HG03378 (cell line): ENCODE data around the gene COX20.

Experiments
- ATAC-seq: cut with Tn5 transposase; IDR thresholded peaks from one replicate; pipeline ENCODE4 v1.9.1; 2021; ENCODE audit warnings: mild to moderate bottlenecking, moderate library complexity; ENCODE audit not compliant: unreplicated experiment

Gene COX20

GRCh38 chr1:244850099-244850852 lies 14.8 kb downstream of the COX20 start:
- ATAC-seq: no peak

GRCh38 chr1:244850896-244851295 lies 15.4 kb downstream of the COX20 start:
- no peak for ATAC-seq

- no peak for ATAC-seq
Measured at GRCh38 chr1:244851546-244852231, 16.2 kb downstream of the COX20 start.

DNA sequence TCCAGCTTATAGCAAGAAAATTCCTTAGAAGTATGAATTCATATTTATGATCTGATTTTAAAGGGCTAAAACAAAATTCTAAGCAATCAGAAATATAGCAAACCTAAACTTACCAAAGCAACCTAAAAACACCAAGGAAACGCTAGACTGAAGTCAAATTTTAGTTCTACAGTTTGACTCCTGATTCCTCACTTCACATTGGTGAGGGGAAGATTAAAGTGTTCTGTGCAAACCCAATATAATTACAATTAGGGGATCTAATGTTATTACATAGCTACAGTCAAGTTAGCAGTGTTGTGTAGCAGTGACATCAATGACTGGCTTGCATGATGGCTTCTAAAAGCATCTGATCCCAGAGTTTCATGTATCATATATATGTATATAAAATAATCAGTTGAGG lies 17.2 kb downstream of the COX20 start:
- no peak for ATAC-seq

GRCh38 chr1:244854166-244854565 lies 18.7 kb downstream of the COX20 start:
- no peak for ATAC-seq

- no peak for ATAC-seq
Measured at GRCh38 chr1:244854865-244855578, 19.6 kb downstream of the COX20 start.

DNA sequence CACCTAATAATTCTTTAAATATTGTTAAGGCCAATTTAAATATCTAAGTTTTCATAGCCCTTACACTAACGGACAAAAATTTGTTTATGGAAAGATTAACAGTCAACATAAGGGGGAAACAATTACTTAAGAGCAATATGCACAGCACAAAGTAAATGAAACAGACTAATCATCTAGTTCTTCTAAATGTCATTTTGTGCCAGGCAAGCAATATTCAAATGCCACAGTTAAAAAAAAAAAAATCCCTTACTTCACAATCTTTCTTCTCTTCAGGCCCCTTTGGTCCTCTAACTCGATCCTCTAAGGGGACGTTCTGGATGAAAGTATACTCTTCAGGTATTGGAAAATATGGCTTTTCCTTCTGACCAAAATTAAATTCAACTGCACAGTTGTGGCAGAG lies 22.3 kb downstream of the COX20 start:
- no peak for ATAC-seq

- ATAC-seq: no peak
Measured at GRCh38 chr1:244858357-244858756, 22.9 kb downstream of the COX20 start.

- no peak for ATAC-seq
Measured at GRCh38 chr1:244860078-244860477, 24.6 kb downstream of the COX20 start.

DNA sequence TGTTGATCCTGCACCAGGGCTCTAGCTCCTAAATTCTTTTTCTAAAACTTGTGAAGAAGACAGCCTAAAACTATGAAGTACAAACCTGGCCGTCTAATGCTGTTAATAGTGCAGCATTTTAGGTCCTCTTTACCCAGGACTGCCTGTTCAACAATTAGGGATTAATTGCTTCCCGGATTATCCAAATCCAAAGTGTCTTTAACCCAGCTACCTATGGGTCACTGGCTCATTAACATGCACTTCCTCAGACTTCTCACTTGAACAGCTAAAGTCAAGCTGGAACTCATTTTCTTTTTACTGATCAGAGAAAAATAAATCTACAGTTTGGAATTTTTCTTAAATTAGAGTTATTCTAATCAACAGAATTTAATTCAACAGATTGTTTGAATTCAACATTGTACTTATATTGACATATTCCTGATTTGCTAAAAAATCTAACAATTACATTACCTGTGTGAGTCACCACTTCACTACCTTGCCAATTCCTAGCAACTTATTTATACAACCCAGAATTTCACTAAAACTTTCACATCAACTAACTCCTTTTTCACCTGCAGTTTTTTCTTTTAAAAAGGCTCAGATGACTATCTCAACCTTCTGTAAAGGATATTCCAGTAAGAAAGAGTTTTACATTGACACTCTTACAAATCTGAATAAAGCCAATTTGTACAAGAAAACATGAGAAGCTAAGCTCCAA lies 25.6 kb downstream of the COX20 start:
- ATAC-seq: no peak

DNA sequence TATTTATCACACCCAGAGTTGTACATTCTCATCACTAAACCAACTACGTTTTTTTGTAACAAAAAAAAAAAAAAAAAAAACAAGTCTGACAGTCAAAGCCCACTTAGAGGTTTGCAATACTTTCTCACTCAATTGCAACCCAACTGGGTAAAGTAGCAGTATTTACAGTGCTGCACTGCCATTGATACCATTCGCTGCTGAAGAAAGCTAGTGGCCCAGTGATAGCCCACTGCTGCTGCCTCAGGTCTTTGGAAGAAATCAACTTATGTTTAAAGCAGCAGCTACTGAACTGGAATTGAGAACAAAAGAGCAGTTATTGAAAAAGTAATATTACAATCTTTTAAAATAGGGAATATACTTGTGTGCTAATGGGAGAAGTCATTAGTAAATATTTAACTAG lies 26.2 kb downstream of the COX20 start:
- no peak for ATAC-seq

- no peak for ATAC-seq
Measured at GRCh38 chr1:244862354-244862698, 26.9 kb downstream of the COX20 start.

GRCh38 chr1:244862699-244863490 lies 27.4 kb downstream of the COX20 start:
- ATAC-seq: peak; percentile 41

- ATAC-seq: no peak
Measured at GRCh38 chr1:244863491-244864252, 28.2 kb downstream of the COX20 start.

- ATAC-seq: peak; percentile 60
Measured at GRCh38 chr1:244864253-244865027, 29.0 kb downstream of the COX20 start, which contains the start of gene HNRNPU. TSS of gene HNRNPU (minus strand) at chr1:244864543. CDS start at chr1:244864307, 236 bp downstream.

- peak; percentile 1 for ATAC-seq
Measured at GRCh38 chr1:244865028-244865371, 29.5 kb downstream of the COX20 start.

DNA sequence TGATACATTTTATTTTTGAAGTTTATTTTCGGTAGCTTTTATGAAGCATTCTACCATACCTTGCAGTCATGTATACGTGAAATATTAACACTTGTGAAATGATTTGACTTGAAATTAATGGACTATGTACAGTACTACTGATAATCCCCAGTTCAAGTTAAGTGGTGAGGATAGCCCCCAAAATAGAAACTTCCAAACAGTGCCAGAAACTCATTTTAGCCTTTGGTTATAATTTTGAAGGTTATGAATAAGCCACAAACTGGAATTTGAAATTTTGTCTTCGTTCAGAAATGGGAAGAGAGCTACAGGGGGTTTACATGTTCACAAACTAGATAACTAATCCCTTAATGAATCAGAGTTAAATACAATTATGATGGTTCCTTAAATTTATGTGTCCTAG lies 30.4 kb downstream of the COX20 start:
- no peak for ATAC-seq

DNA sequence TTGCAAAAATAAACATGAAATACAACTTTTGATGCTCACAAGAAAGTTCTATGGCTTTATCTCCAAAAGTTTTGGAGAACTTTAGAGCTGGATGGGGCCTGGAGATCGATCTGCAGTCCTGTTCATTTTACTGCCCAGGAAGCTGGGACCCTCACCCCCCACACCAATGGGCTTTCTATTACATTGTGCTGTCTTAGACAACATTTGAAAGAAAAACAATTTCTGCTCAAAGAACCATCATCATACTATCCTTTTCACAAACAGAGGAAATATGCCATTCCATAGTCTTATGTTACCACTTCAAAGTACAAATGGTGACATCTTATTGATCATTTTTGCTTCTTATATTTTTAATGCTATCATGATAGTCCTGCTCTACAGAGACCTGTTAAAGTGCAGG lies 30.9 kb downstream of the COX20 start:
- ATAC-seq: no peak
